Mesenchymal stem cell (in vitro differentiated cells and primary cell): ENCODE measurements around the gene NUDCD3. TPM values are rescaled to one million over a fixed set of nuclear protein-coding genes. Genes with fewer than 3 reads are reported as not detected.

ENCODE experiments used
- DNase-seq: peaks from one replicate; pipeline ENCODE4 v3.0.0-alpha.2; 2013
- H2AFZ ChIP-seq: one replicate; pipeline ENCODE4 v1.6.1; 2013; ENCODE audit warnings: low read depth, mild to moderate bottlenecking, control low read depth, inconsistent platforms, low read length, moderate library complexity
- H2AK5ac ChIP-seq: 2 replicates; pipeline ENCODE4 v1.6.1; 2013; ENCODE audit warnings: low read length, moderate library complexity, mild to moderate bottlenecking, inconsistent platforms; ENCODE audit not compliant: severe bottlenecking
- H2BK120ac ChIP-seq: one replicate; pipeline ENCODE4 v1.6.1; 2013; ENCODE audit warnings: low read depth, mild to moderate bottlenecking, inconsistent platforms, low read length, moderate library complexity
- H2BK12ac ChIP-seq, 2 experiments: one replicate each; pipeline ENCODE4 v1.6.1; 2013; ENCODE audit warnings: inconsistent platforms in 2 of 2, low read length in 2 of 2, mild to moderate bottlenecking in 2 of 2, moderate library complexity in 2 of 2, control low read depth in 1 of 2
- H2BK15ac ChIP-seq: one replicate; pipeline ENCODE4 v1.6.1; 2013; ENCODE audit warnings: mild to moderate bottlenecking, low read depth, inconsistent platforms; ENCODE audit not compliant: poor library complexity, severe bottlenecking
- H2BK5ac ChIP-seq: 2 replicates; pipeline ENCODE4 v1.6.1; 2013; ENCODE audit warnings: low read depth, mild to moderate bottlenecking, low read length, control low read depth, inconsistent platforms; ENCODE audit not compliant: poor library complexity, severe bottlenecking
- H3K14ac ChIP-seq, 2 experiments: one replicate each; pipeline ENCODE4 v1.6.1; 2013; ENCODE audit warnings: inconsistent platforms in 2 of 2, low read length in 2 of 2, control low read depth in 1 of 2, mild to moderate bottlenecking in 1 of 2, moderate library complexity in 1 of 2
- H3K18ac ChIP-seq, 2 experiments: one replicate each; pipeline ENCODE4 v1.6.1; 2013; ENCODE audit warnings: inconsistent platforms in 2 of 2, low read length in 2 of 2, control low read depth in 1 of 2, low read depth in 1 of 2, mild to moderate bottlenecking in 1 of 2
- H3K23ac ChIP-seq, 2 experiments: one replicate each; pipeline ENCODE4 v1.6.1; 2013; ENCODE audit warnings: inconsistent platforms in 2 of 2, low read length in 2 of 2, mild to moderate bottlenecking in 2 of 2, moderate library complexity in 2 of 2, control low read depth in 1 of 2
- H3K27ac ChIP-seq: 2 replicates; pipeline ENCODE4 v1.5.1; 2013; ENCODE audit warnings: mild to moderate bottlenecking, moderate library complexity, low read length, control low read depth, inconsistent platforms; ENCODE audit not compliant: poor library complexity, severe bottlenecking
- H3K27me3 ChIP-seq, 2 experiments: 2 replicates each; pipeline versions ENCODE4 v1.6.1 to v1.7.0; 2013; ENCODE audit warnings: low read length in 2 of 2, mild to moderate bottlenecking in 2 of 2, moderate library complexity in 2 of 2, control low read depth in 1 of 2, inconsistent platforms in 1 of 2; ENCODE audit not compliant: control insufficient read depth in 1 of 2, insufficient read depth in 1 of 2
- H3K36me3 ChIP-seq, 2 experiments: 2 replicates each; pipeline versions ENCODE4 v1.6.1 to v1.7.0; 2013; ENCODE audit warnings: low read length in 2 of 2, control low read depth in 1 of 2, inconsistent platforms in 1 of 2, low read depth in 1 of 2, mild to moderate bottlenecking in 1 of 2; ENCODE audit not compliant: insufficient read depth in 2 of 2, control insufficient read depth in 1 of 2
- H3K4ac ChIP-seq, 2 experiments: one replicate each; pipeline ENCODE4 v1.6.1; 2013; ENCODE audit warnings: inconsistent platforms in 2 of 2, low read length in 2 of 2, mild to moderate bottlenecking in 2 of 2, moderate library complexity in 2 of 2, control low read depth in 1 of 2, low read depth in 1 of 2
- H3K4me1 ChIP-seq: 2 replicates; pipeline ENCODE4 v1.6.1; 2013; ENCODE audit warnings: low read depth, low read length, control low read depth; ENCODE audit not compliant: control insufficient read depth, insufficient read depth
- H3K4me2 ChIP-seq: 2 replicates; pipeline ENCODE4 v1.6.1; 2013; ENCODE audit warnings: low read length, mild to moderate bottlenecking, inconsistent platforms; ENCODE audit not compliant: poor library complexity, severe bottlenecking
- H3K4me3 ChIP-seq, 2 experiments: 2 replicates each; pipeline versions ENCODE4 v1.5.1 to v1.7.0; 2013; ENCODE audit warnings: low read length in 2 of 2, mild to moderate bottlenecking in 2 of 2, control low read depth in 1 of 2, low read depth in 1 of 2; ENCODE audit not compliant: insufficient read depth in 1 of 2
- H3K79me1 ChIP-seq: replicated peaks from 2 replicates; pipeline ENCODE4 v1.6.1; 2013; ENCODE audit warnings: mild to moderate bottlenecking, control low read depth, low read length, inconsistent platforms; ENCODE audit not compliant: poor library complexity, severe bottlenecking
- H3K9ac ChIP-seq: 2 replicates; pipeline ENCODE4 v1.7.0; 2013; ENCODE audit warnings: mild to moderate bottlenecking, low read length, moderate library complexity
- H3K9me3 ChIP-seq: 2 replicates; pipeline ENCODE4 v1.7.0; 2013; ENCODE audit warnings: mild to moderate bottlenecking, low read length; ENCODE audit not compliant: control insufficient read depth
- H4K8ac ChIP-seq: one replicate; pipeline ENCODE4 v1.6.1; 2013; ENCODE audit warnings: inconsistent platforms, mild to moderate bottlenecking, low read length, moderate library complexity
- H4K91ac ChIP-seq: one replicate; pipeline ENCODE4 v1.6.1; 2013; ENCODE audit warnings: mild to moderate bottlenecking, low read length, inconsistent platforms
- WGBS: methylation state at CpG from one replicate; pipeline ENCODE4 v1.1.7; 2013; ENCODE audit warnings: mixed read lengths; 5-methylcytosine and 5-hydroxymethylcytosine counted together
- polyA plus RNA-seq, 2 experiments: library from polyadenylated mRNA; stranded (reverse); fragments of 200-250 nt; gene quantifications; one replicate each; pipeline ENCODE4 v1.2.3, GENCODE V29; 2013

The NUDCD3 gene
- 37.7 TPM for polyA plus RNA-seq (2013, experiment 1 of 2)
- polyA plus RNA-seq (2013, experiment 2 of 2): 36.7 TPM

DNA sequence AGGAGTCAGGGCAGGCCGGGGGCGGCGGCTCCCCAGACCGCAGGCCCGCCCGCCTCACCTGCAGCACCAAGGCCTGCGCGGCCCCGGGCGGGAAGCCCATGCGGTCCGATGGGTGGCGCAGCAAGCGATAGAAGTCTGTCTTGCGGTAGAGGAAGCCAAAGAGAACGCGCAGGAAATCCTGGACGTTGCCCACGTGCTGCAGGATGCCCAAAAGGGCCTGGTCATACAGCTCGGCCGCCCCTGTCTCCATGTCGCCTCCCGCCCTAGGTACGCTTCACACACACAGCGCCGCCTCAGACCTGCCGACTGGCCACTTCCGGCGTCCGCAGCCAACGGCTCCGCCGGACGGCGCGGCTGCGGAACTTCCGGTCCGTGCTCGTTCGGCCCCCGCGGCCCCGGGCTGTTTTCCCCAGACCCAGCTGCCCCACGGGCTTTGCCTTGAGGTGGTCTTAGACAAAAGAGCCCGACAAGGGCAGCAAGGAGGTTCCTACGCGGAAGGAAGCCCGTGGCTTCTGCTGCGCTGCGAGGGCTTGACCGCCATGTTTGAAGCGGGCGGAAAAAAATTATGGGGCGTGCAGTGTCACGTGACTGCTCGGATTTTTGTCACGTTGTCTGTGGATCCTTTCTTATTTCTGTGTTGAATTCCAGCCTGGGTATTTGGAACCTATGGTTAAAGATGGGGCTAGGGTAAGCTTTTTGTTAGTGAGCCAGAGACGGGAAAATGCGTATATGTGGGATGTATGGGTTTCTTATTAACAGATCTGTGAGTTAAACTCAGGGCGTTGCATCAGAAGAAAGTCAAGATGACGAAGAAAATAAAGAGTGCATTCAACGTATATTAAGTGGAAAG, at the start of gene NUDCD3:
TSS of gene NUDCD3 (minus strand) at position 308 of the 850 bp plus-strand sequence. CDS start at position 250, 58 bp downstream.
- H3K4me1 ChIP-seq: peaks cover 3% of the 10 kb centered on the region
- peak within 1 kb of the TSS; percentile 59 to 95 for H3K18ac ChIP-seq
- DNase-seq: peak; percentile 88
- H4K8ac ChIP-seq: peak within 1 kb of the TSS; percentile 78
- peak within 1 kb of the TSS; percentile 7 for H2AFZ ChIP-seq
- peak within 1 kb of the TSS in 1 of 2 experiments; percentile 37 for H3K14ac ChIP-seq
- H3K9ac ChIP-seq: peak within 1 kb of the TSS; percentile 92
- peak within 1 kb of the TSS; percentile 85 to 95 for H3K4me3 ChIP-seq
- H3K23ac ChIP-seq: peak within 1 kb of the TSS; percentile 37 to 92
- H3K4ac ChIP-seq: peak within 1 kb of the TSS; percentile 69 to 85
- no peak within 1 kb of the TSS for H2BK12ac ChIP-seq
- H3K9me3 ChIP-seq: no peaks in the 10 kb centered on the region
- peak within 1 kb of the TSS; percentile 79 for H4K91ac ChIP-seq
- H2BK5ac ChIP-seq: peak within 1 kb of the TSS; percentile 98
- H2BK120ac ChIP-seq: peak within 1 kb of the TSS; percentile 97
- no peak within 1 kb of the TSS for H2AK5ac ChIP-seq
- H3K4me2 ChIP-seq: peak within 1 kb of the TSS; percentile 68
- H3K36me3 ChIP-seq: no peaks in the 10 kb centered on the region
- H3K27me3 ChIP-seq: peaks cover 0 to 2% of the 10 kb centered on the region in 2 experiments
- under 1% methylated on average over 58 of the region's 63 CpGs for WGBS
- peak within 1 kb of the TSS; percentile 44 for H2BK15ac ChIP-seq
- H3K79me1 ChIP-seq: peaks cover 2% of the 10 kb centered on the region
- H3K27ac ChIP-seq: peak within 1 kb of the TSS; percentile 100

DNA sequence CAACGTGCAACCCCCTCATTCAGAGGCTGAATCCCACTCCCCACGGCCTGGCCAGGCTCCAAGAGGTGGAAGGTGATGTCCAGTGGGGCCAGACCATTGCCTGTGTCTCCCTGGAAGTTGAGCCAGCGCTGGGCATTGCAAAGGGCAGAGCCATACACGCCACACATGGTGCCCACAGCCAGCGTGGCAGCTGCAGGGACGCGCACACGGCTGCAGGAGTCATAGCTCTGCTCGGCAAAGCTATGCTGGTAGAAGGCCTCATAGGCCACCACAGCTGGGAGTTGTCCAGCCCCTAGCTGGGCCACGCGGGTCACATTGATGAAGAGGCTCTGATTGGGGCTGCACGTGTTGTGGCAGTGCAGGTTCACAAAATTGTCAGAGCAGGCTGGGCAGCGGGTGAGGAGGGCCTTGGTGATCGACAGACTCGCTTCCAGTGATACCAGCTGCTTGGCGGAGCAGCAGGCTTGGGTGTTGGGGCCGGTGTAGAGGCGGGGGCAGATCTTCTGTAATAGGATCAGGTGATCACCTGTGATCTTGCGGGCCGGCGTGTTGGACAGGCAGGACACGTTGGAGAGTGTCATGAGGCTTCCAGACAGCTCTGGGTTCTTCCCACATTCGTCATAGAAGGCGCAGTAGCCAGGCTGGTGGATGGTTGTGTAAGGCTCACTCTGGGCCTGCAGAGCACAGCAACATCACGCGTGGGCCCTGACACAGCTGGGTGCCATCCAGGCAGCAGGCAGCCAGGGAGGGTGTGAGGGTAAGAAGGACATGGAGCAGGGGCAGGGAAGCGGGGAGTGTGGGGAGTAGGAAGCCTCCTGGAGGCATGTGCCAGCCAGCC, 49.4 kb upstream of the NUDCD3 start:
- no peak overlapping the region for H3K4me2 ChIP-seq
- no peak overlapping the region for H3K4ac ChIP-seq
- no peaks in the 10 kb centered on the region for H3K9me3 ChIP-seq
- peak overlapping the region in 1 of 2 experiments; percentile 58 for H3K14ac ChIP-seq
- H2BK15ac ChIP-seq: no peak overlapping the region
- no peak overlapping the region for H3K9ac ChIP-seq
- no peak overlapping the region for H4K8ac ChIP-seq
- H2BK5ac ChIP-seq: no peak overlapping the region
- H4K91ac ChIP-seq: no peak overlapping the region
- H3K4me1 ChIP-seq: peaks cover 7% of the 10 kb centered on the region
- no peak overlapping the region for H2BK120ac ChIP-seq
- H3K4me3 ChIP-seq: no peak overlapping the region
- H2AK5ac ChIP-seq: no peak overlapping the region
- no peak overlapping the region for H3K23ac ChIP-seq
- no peak for DNase-seq
- no peak overlapping the region for H2BK12ac ChIP-seq
- no peaks in the 10 kb centered on the region for H3K36me3 ChIP-seq
- no peak overlapping the region for H3K18ac ChIP-seq
- H3K27me3 ChIP-seq: peaks cover 0 to 9% of the 10 kb centered on the region in 2 experiments
- H2AFZ ChIP-seq: no peak overlapping the region
- no peak overlapping the region for H3K27ac ChIP-seq
- no peaks in the 10 kb centered on the region for H3K79me1 ChIP-seq
- WGBS: 87% methylated on average over 27 of the region's 27 CpGs

DNA sequence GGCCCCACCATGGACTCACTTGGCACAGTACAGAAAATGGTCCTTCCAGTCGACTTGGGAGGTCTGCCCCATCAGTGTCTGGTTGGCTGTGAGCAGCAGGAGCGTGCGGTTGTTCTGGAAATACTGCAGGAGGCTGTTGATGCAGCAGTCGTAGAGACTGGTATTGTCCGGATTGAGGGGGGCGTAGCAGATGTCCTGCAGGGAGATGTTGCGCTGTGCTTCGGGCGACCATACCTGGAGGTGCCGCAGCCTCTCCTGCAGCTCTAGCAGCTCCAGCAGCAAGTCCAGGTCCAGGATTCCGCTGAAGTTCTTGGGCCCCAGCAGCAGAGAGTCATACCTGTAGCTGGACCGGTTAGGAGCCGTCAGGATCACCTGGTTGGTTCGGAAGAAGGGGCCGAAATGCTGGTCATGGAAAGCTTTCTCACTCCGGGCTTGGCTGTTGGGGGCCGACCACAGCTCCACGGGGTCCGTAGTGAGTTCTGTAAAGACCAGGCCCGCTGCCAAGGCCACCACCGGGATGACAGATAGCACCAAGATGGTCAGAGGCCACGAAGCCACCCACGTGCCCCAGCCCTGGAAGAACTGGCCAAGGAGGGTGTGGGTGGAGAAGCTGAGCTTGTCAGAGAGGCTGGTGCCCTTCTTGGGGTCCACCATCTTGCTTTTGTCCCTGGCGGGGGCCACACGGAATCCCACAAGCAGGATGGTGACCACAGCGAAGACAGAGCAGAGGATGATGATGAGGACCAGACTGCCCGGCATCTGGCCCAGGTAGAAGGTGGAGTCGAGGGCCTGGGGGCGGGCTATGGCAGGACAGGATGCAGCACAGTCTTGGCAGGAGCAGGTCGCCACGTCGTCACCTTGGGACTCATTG, 48.6 kb upstream of the NUDCD3 start:
- Histone ChIP-seq H3K14ac (no peak overlapping the region), H3K36me3 (no peaks in the 10 kb centered on the region), H3K9me3 (no peaks in the 10 kb centered on the region), H2BK15ac (no peak overlapping the region), H3K79me1 (no peaks in the 10 kb centered on the region), H3K23ac (no peak overlapping the region), H3K4ac (no peak overlapping the region), H3K27ac (no peak overlapping the region), H3K27me3 (peaks cover 0 to 9% of the 10 kb centered on the region in 2 experiments), H2BK120ac (no peak overlapping the region), H3K18ac (no peak overlapping the region), H4K91ac (no peak overlapping the region), H2AFZ (no peak overlapping the region), H2BK5ac (no peak overlapping the region), H2AK5ac (no peak overlapping the region), H3K4me1 (peaks cover 7% of the 10 kb centered on the region), H4K8ac (no peak overlapping the region), H3K4me3 (no peak overlapping the region), H3K4me2 (no peak overlapping the region), H2BK12ac (no peak overlapping the region), H3K9ac (no peak overlapping the region)
- DNase-seq: no peak
- 92% methylated on average over 32 of the region's 32 CpGs for WGBS
